ENCODE measurements around the gene CDCA5.
"Not testable (repeated sequence)": the region's sequence is repeated elsewhere in the genome, so short reads cannot be mapped to it uniquely, and the experiment has no call there.

CDCA5 gene

DNA sequence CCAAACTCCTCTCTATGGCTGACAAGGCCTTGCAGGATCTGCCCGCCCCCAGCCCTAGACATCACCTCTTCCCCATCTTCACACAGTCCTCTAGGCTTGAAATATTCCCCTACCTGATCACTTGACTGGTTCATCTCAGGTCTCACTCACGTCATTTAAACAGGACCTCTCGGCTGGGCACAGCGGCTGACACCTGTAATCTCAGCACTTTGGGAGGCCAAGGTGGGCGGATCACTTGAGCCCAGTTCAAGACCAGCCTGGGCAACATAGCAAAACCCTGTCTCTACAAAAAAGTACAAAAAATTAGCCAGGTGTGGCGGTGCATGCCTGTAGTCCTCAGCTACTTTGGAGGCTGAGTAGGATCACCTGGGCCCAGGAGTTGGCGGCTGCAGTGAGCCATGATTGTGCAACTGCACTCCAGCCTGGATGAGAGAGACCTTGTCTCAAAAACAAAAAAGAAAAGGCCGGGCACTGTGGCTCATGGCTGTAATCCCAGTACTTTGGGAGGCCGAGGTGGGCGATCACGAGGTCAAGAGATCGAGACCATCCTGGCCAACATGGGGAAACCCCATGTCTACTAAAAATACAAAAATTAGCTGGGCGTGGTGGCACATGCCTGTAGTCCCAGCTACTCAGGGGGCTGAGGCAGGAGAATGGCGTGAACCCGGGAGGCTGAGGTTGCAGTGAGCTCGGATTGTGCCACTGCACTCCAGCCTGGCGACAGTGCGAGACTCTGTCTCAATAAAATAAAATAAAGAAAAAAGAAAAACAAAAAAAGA lies 35.2 kb upstream of the CDCA5 start:
- not testable (repeated sequence) for DNase-seq

DNA sequence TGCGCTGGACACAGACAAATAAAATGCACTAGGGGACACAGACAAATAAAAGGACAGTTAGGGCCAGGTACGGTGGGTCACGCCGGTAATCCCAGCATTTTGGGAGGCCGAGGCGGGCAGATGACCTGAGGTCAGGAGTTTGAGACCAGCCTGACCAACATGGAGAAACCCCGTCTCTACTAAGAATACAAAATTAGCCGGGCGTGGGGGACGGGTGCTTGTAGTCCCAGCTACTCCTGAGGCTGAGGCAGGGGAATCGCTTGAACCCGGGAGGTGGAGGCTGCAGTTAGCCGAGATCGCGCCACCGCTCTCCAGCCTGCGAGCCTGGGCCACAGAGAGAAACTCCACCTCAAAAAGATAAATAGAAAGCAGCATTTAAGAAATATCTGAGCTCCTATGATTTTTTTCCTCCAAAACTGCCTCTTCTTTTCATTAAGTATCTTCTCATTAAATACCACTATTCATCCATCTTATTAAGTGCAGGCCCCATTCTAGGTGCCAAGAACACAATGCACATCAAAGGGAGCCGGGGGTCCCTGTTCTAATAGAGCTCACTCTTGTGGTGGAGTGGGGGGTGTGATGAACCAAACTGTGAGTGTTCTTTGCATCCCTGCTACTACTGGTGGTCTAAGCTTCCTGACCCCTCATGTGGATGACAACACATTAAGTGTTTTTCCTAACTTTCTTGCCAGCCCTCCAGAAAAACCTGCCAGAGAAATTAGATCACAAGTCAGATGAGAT lies 34.4 kb upstream of the CDCA5 start:
- no peak for DNase-seq

DNA sequence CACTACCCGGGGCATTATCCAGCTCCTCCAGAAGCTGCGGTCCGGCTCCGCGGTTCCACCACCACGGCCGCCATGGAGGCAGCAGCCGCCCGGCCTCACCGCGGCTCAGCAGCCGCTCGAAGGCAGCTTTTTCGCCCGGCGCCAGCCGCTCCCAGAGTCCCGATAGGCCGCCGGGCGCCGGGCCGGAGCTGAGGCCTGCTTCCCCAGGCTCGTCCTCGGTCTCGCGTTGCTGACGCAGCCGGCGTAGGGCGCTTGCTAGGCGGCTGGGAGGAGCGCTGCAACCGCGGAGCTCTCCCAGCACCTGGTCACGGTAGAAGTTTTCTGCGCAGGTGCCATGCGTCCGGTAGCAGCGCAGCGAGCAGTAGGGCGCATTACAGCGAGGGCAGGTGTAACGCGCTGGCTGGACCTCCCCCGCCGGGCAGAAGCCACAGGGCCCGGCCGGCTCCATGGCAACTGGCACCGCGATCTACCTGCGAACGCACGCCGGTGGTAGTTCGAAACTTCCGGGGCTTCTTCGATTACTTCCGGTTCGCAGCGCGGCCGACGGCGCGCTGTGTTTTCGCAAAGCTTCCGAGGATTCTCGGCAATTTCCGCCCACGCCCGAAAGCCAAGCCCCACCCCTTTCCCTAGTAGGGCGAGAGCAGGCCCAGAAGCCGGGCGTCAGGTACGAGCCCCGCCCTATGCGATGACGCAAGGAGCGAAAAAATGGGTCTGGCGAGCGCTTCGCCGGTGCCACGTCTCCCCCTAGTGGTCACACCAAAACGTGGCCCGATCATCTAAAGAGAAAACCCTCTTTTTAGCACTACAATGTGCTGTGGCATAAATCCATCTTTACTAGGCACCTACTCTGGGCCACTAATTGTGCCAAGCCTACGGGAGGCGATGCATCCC lies 33.6 kb upstream of the CDCA5 start, which contains the start of gene ZNHIT2:
Gene ZNHIT2, minus strand, starts transcription at position 496 of the 891 bp plus-strand sequence. Its CDS starts 48 bp downstream, at position 448.
- DNase-seq: peak; percentile 99

DNA sequence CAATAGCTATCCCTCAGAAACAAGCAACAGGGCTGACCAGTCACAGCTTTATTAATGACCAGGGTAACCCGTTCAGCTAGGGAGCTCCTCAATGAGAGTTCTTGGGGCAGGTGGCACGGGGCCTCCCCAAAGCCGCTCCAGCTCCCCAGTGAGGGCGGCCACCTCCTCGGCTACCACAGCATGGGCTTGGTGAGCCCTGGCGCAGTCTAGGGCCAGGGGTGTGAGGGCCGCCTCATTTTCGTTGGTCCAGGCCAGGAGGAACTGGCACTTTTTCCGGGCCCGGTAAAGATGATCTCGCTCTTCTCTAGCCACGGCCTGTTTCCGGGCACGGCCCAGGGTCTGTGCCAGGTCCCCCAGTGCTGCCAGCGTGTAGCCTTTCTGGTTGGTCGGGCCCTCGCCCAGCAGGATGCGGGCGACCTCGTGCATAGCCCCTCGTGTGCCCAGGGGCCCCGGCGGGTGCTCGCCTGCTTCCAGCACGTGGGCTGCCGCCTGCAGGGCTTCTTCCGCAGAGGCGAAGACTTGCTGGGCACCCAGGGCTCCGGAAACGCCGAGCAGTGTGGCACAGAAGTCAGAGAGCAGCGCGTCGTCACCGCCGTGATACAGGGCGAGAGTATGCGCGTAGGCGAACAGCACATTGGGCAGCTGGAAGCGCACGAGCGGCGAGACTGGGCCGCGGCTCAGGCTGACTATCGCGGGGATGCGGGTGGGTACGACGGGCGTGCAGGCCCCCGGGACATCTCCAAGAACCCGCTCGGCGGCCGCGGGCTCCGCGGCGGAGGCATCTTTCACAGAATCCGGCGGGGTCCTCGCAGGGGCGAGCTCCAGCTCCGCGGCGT lies 32.7 kb upstream of the CDCA5 start:
- DNase-seq: peak; percentile 20

DNA sequence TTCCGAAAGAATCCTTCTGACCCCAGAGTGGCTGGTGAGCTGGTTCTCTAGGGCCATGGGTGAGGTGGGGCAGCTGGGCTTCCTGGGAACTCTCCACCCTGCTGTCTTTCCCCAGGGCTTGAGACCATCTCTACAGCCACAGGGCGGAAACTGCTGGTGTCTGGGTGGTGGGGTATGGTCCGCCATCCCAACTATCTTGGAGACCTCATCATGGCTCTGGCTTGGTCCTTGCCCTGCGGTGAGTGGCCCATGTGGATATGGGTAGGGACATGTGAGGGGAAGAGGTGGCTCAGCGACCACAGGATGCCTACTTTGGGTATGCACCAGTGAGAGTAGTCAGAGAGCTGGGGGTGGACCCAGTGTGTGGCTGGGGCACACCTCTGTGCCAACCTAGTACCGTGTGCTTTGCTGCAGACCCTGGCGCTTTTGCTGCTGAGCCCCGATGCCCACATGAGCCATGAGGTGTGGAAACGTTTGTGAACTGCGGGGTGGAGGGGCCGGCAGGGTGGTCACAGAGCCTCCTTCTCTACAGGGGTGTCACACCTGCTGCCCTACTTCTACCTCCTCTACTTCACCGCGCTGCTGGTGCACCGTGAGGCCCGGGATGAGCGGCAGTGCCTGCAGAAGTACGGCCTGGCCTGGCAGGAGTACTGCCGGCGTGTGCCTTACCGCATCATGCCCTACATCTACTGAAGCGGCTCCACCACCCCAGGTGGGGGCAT lies 31.7 kb upstream of the CDCA5 start:
- DNase-seq: no peak

DNA sequence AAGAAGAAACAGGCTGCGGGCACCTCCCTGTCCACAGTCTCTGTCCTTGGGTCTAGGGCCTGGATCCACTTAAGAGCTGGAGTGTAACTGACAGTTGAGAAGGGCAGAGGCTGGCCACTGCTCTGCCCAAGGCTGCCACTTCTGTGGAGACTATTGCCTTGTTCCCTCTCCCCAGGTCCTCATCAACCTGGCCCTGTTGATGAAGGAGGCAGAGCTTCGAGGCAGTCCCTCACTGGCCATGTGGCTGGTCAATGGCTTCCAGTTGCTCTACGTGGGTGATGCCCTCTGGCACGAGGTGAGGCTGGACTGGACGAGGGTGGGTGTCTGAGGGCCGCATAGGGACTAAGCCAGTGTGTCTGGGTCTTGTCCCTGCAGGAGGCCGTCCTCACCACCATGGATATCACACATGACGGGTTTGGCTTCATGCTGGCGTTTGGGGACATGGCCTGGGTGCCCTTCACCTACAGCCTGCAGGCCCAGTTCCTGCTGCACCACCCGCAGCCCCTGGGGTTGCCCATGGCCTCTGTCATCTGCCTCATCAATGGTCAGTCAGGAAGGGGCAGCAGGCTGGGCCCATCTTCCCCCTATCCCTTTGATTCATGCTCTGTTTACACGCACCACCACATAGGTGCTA lies 30.8 kb upstream of the CDCA5 start:
- DNase-seq: no peak

DNA sequence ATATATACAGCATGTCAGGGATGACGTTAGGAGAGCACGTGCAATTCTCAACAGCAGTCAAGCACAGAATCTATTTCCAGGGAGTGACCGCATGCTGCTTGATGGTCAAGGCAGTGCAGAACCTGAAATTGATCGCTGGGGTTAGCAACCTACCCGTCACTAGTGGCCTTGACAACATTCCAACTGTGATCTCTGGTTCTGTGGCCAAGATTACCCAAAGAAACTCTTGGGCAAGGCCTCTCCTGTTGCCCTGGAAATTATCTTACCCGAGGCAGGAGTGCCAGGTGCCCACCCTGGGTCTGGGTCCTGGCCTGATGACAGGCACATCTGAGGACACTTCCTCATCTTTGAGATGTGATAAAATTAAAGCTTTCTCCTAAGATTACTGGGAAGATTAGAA lies 30.0 kb upstream of the CDCA5 start:
- DNase-seq: no peak

DNA sequence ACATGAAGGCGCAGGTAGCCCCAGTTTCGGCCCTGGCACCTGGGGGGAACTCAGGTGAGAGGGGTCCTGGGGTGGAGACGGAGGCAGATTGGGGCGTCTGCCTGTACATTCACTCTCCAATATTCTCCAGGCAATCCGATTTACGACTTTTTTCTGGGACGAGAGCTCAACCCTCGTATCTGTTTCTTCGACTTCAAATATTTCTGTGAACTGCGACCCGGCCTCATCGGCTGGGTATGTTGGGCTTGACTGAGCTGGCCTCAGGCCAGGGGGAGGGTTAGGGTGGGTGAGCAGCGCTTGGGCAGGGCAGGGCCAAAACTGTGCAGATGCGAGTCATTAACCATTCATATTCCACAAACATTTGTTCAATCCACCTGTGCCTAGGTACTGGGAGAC lies 29.5 kb upstream of the CDCA5 start:
- DNase-seq: peak; percentile 27

DNA sequence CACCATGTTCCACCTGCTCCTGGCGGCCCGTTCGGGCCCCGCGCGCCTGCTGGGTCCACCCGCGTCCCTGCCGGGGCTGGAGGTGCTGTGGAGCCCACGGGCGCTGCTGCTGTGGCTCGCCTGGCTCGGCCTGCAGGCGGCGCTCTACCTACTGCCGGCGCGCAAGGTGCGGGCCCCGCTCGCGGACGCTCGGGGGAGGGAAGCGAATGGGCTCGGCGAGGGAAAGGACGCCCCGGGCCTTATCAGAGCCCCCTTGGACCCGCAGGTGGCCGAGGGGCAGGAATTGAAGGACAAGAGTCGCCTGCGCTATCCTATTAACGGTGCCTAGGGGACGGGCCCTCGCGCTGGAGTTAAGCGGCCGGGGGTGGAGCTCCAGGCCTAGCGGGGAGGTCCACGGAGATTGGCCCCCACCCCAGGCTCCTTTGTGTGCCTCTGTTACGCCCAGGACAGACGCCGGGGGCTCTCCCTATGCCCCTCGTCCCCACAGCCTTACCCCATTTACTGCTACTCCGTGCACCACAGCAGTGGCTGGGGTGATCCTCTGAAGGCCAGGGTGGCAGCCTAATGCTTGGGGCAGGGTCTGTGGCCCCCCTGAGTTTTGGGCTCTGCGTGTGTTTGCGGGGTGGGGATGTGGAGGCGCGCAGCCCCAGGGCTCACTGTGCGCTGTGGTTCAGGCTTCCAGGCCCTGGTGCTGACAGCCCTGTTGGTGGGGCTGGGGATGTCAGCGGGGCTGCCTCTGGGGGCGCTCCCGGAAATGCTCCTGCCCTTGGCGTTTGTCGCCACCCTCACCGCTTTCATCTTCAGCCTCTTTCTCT lies 28.9 kb upstream of the CDCA5 start:
- peak; percentile 20 for DNase-seq

DNA sequence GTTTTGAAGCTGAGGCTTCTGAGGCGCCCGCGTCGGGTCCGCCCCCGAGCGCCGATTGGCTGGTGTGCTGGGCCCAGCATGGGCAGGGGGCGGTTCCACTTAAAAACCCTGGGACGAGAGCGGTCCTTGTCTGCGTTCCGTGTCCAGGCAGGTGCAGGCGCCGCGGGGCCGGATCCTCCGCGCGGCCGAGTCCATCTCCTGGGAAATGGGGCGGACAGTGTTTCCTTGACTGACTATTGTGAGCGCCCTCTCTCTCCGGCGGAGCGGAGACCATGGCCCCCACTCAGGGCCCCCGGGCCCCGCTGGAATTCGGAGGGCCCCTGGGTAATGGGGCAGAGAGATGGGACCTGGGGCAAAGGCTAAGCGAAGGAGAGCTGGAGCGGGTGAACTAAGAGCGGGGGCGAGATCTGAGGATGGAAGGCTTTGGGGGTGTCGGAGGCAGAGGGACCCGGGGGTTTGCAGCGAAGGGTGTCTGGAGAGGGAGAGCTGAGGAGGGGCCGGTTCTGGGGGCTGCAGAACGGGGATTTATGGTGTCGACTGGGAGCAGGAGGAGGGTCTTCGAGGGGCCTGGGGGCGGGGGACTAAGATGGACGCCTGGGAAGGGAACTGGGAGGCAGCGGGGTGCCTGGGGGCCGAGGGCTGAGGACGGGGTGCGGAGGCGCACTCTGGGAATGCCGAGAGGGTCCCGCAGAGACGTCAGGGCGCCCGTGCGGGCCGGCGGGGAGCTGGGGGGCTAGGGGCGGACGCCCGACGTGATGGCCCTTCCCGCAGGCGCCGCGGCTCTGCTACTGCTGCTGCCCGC lies 28.1 kb upstream of the CDCA5 start, which contains the start of gene TM7SF2:
Gene TM7SF2, plus strand, starts transcription at position 129 of the 802 bp plus-strand sequence. Its CDS starts 144 bp downstream, at position 273.
- peak; percentile 86 for DNase-seq

DNA sequence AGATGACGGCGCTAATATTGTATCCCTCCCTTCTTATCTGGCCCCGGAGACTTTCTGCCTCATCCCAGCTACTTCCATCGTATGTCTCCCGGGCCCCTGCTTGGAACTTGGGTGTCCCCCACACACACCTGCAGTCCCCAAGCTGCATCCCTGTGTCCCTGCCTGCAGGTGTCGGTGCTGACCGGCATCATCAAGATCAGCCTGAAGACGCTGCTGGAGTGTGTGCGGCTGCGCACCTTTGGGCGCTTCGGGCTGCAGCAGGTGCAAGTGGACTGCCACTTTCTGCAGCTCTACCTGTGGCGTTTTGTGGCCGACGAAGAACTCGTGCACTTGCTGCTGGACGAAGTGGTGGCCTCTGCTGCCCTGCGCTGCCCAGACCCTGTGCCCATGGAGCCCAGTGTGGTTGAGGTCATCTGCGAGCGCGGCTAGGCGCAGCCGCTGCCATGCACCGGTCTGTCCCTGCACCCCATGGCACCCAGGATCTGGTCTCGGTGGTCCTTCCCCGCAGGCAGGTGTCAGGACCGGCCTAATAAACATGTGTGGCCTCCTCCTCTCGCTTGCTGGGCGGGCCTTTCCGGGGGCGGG lies 27.4 kb upstream of the CDCA5 start:
- DNase-seq: no peak

DNA sequence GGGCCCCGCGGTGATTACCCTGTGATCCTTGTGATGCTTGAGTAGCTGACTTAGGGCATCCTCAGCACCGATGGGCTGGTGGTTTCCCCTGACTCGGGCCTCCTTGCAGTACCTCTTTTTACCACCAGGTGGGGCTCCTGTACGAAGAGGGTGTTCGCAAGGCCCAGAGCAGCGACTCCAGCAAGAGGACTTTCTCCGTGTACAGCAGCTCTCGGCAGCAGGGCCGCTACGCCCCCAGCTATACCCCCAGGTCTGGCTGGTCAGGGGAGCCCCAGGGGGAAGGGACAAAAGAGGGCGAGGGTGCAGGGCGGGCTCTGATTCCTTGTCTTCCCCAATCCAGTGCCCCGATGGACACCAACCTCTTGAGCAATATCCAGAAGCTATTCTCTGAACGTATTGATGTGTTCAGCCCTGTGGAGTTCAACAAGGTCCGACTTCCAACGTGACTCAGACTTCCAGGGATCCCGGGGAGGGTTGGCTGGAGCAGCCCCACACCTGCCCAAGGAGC lies 26.6 kb upstream of the CDCA5 start:
- DNase-seq: peak; percentile 74

DNA sequence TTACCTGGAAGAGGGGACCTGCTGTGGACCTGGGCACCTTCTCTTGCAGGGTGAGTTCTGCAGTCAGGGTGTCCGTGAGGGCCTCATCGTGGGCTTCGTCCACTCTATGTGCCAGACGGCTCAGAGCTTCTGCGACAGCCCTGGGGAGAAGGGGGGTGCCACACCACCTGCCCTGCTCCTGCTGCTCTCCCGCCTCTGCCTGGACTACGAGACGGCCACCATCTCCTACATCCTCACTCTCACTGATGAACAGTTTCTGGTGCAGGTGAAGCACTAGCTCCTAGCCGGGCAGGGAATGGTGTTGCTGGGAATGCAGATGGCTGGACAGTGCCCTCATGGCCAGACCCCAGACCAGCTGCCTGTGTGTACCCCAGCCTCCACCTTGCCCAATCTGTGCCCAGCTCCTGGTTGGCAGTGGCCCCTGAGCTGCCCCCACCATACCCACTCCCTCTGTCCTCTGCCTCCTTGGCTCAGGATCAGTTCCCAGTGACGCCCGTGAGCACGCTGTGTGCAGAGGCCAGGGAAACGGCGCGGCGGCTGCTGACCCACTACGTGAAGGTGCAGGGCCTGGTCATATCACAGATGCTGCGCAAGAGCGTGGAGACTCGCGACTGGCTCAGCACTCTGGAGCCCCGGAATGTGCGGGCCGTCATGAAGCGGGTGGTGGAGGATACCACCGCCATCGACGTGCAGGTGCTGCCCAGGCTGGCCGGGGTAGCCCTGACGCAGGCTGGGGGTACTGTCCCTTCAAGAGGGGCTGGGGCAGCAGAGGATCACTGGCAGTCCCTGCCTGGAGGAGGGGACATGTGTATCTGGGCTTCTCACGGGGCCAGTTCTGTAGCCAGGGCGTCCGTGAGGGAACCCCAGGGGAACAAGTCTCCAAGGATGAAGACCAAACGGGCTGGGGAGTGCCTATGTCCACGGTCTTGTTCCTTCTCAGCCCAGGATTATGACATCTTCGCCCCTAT lies 25.7 kb upstream of the CDCA5 start:
- DNase-seq: no peak

DNA sequence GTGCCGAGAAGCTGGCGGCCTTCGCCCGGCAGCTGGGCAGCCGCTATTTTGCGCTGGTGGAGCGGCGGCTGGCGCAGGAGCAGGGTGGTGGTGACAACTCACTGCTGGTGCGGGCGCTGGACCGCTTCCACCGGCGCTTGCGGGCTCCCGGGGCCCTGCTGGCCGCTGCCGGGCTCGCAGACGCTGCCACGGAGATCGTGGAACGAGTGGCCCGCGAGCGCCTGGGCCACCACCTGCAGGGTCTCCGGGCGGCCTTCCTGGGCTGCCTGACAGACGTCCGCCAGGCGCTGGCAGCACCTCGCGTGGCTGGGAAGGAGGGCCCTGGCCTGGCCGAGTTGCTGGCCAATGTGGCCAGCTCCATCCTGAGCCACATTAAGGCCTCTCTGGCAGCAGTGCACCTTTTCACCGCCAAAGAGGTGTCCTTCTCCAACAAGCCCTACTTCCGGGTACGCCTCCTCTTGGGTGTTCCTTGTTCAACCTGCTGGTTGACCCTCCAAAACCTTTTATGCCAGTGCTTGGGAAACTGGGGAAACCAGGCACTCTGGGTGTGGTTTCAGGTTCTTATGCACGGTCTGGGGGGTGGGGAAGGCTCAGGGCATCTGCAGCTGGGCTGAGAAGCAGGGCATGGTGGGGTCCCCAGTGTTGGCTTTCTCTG lies 24.8 kb upstream of the CDCA5 start:
- DNase-seq: no peak

DNA sequence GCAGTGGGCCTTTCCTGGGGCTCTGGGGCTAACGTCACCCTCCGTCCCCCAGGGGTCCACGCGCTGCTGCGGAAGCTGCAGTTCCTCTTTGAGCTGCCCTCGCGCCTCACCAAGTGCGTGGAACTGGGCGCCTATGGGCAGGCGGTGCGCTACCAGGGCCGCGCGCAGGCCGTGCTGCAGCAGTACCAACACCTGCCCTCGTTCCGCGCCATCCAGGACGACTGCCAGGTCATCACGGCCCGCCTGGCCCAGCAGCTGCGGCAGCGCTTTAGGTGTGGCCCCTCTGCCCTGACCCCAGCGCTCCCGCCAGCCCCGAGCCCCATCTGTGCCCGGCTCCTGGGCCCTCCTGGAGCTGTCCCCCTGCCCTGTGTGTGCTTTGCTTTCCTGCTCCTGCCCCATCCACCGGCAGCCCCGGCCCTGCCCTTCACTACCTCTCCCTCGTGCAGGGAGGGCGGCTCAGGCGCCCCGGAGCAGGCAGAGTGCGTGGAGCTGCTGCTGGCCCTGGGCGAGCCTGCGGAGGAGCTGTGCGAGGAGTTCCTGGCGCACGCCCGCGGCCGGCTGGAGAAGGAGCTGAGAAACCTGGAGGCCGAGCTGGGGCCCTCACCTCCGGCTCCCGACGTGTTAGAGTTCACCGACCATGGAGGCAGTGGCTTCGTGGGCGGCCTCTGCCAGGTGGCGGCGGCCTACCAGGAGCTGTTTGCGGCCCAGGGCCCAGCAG lies 24.1 kb upstream of the CDCA5 start:
- no peak for DNase-seq

DNA sequence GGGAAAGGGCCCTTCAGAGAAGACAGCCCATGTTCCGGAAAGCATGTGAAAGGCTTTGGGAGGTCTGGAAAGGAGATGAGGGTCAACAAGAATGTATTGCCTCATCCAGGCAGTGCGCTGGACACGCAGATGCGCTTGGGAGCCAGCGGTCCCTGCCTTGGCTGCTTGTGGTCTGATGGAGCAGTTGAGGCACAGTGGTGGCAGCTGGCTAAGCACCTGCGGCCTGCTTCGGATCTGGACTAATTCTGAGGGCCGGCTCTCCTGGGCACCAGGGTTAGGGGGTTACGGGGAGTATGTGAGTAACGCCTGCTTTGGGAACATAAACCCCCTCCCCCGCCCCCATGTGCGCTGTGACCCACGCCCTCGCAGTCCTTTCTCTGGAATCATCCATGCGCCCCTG lies 23.2 kb upstream of the CDCA5 start:
- DNase-seq: no peak

Data from fibroblast of skin of scalp (primary cell).